Retinal pigment epithelial cell (primary cell): Measurements from ENCODE around the gene RAB9B.

Experiments
- DNase-seq: peaks from one replicate; pipeline ENCODE4 v3.0.0-alpha.2; 2010; ENCODE audit warnings: low read depth
- H3K4me3 ChIP-seq: 2 replicates; pipeline ENCODE4 v1.5.1; 2011; ENCODE audit warnings: mild to moderate bottlenecking, low read length, control low read depth, moderate library complexity
- TF ChIP-seq, protein P1 (sequence below): conservative IDR thresholded peaks from 2 replicates; pipeline ENCODE4 v1.5.1; 2011; ENCODE audit warnings: low read depth, low read length, control low read depth, inconsistent platforms

Gene RAB9B

GRCh38 chrX:103792916-103793544 is 39.0 kb downstream of the RAB9B start:
- DNase-seq = no peak
- H3K4me3 ChIP-seq = no peak overlapping the region
- TF ChIP-seq, protein P1, sequence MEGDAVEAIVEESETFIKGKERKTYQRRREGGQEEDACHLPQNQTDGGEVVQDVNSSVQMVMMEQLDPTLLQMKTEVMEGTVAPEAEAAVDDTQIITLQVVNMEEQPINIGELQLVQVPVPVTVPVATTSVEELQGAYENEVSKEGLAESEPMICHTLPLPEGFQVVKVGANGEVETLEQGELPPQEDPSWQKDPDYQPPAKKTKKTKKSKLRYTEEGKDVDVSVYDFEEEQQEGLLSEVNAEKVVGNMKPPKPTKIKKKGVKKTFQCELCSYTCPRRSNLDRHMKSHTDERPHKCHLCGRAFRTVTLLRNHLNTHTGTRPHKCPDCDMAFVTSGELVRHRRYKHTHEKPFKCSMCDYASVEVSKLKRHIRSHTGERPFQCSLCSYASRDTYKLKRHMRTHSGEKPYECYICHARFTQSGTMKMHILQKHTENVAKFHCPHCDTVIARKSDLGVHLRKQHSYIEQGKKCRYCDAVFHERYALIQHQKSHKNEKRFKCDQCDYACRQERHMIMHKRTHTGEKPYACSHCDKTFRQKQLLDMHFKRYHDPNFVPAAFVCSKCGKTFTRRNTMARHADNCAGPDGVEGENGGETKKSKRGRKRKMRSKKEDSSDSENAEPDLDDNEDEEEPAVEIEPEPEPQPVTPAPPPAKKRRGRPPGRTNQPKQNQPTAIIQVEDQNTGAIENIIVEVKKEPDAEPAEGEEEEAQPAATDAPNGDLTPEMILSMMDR = no peak

DNA sequence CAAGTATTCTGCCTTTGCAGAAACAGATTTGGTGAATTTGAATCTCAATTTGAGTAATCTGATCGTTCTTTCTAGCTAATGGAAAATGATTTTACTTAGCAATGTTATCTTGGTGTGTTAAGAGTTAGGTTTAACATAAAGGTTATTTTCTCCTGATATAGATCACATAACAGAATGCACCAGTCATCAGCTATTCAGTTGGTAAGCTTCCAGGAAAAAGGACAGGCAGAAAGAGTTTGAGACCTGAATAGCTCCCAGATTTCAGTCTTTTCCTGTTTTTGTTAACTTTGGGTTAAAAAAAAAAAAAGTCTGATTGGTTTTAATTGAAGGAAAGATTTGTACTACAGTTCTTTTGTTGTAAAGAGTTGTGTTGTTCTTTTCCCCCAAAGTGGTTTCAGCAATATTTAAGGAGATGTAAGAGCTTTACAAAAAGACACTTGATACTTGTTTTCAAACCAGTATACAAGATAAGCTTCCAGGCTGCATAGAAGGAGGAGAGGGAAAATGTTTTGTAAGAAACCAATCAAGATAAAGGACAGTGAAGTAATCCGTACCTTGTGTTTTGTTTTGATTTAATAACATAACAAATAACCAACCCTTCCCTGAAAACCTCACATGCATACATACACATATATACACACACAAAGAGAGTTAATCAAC is 40.1 kb downstream of the RAB9B start:
- no peak for DNase-seq
- TF ChIP-seq, protein P1 = no peak

DNA sequence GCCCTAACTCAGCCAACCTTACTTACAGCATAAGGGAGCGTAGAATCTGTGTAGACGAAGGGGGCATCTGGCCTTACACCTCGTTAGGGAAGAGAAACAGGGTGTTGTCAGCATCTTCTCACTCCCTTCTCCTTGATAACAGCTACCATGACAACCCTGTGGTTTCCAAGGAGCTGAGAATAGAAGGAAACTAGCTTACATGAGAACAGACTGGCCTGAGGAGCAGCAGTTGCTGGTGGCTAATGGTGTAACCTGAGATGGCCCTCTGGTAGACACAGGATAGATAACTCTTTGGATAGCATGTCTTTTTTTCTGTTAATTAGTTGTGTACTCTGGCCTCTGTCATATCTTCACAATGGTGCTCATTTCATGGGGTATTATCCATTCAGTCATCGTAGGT is 40.8 kb downstream of the RAB9B start:
- TF ChIP-seq, protein P1 = no peak
- no peak overlapping the region for H3K4me3 ChIP-seq
- DNase-seq = no peak

More for the DNA sequence above, 40.1 kb downstream of the RAB9B start:
- H3K4me3 ChIP-seq = no peak overlapping the region

DNA sequence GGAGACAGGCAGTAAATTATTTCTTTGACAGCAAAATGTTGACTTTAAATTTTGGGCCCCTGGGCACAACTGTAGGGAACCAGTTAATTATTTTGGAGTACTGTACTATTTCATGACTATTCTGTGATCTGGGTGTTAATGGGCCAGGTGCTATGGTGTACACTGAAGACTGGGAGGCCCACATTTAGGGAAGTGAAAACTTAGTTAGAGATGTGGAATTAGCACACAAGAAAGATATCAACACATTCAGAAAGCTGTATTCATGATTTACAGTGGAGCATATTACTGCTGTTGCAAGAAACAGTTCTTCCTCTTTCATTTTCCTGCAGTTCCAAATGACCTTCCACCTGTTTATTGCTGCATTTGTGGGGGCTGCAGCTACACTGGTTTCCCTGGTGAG is 43.1 kb downstream of the RAB9B start:
- no peak overlapping the region for H3K4me3 ChIP-seq
- TF ChIP-seq, protein P1 = no peak
- DNase-seq = no peak

- no peak for DNase-seq
- no peak overlapping the region for H3K4me3 ChIP-seq
- TF ChIP-seq, protein P1 = no peak
Measured at GRCh38 chrX:103783971-103784370, 48.1 kb downstream of the RAB9B start.

- no peak for DNase-seq
- no peak overlapping the region for H3K4me3 ChIP-seq
- TF ChIP-seq, protein P1 = no peak
Measured at GRCh38 chrX:103783196-103783595, 48.9 kb downstream of the RAB9B start.

- no peak overlapping the region for H3K4me3 ChIP-seq
- DNase-seq = no peak
- TF ChIP-seq, protein P1 = no peak
Measured at GRCh38 chrX:103782640-103783039, 49.4 kb downstream of the RAB9B start.
